ENCODE measurements around the gene ADAMTSL2.

The ADAMTSL2 gene

GRCh38 chr9:133513214-133514100 is 21.0 kb upstream of the ADAMTSL2 start:
- peak overlapping the region; percentile 76 for H2AK5ac ChIP-seq (ENCODE audit: low read depth, low read length)
- peak overlapping the region; percentile 4 for H2BK5ac ChIP-seq (ENCODE audit: low read length)
- H4K91ac ChIP-seq (ENCODE audit: low read depth, low read length, poor library complexity) = no peak overlapping the region
- peaks cover 0 to 9% of the 10 kb centered on the region in 2 donors for H3K9me3 ChIP-seq (replicated peaks in 1 of 2; ENCODE audit: control insufficient read depth in 2 of 2, insufficient read depth in 1 of 2, low read depth in 1 of 2, low read length in 2 of 2)
- H3K18ac ChIP-seq (ENCODE audit: low read length) = peak overlapping the region; percentile 53
- no peak overlapping the region for H3K4me2 ChIP-seq (ENCODE audit: insufficient read depth, low read length, poor library complexity, severe bottlenecking)
- no CpG with 5 or more reads among the region's 28 CpGs for WGBS, 2 donors (ENCODE audit: extremely low coverage in 2 of 2, insufficient read length in 2 of 2, insufficient replicate concordance in 1 of 2)
- no peak overlapping the region for H2AFZ ChIP-seq (ENCODE audit: low read length)
- no peak overlapping the region for H2BK120ac ChIP-seq (ENCODE audit: low read depth, low read length)
- no peak overlapping the region for H3K9ac ChIP-seq (ENCODE audit: low read depth, low read length, poor library complexity)
- H3K27ac ChIP-seq (replicated peaks; ENCODE audit: low read length) = no peak overlapping the region
- no peak overlapping the region for H3K4me3 ChIP-seq (ENCODE audit: low read length in 2 of 2)
- H3K79me1 ChIP-seq (ENCODE audit: low read depth, low read length) = peaks cover 9% of the 10 kb centered on the region
- H3K23ac ChIP-seq (ENCODE audit: low read depth, low read length, poor library complexity) = peak overlapping the region; percentile 40
- H2BK12ac ChIP-seq (ENCODE audit: low read length) = no peak overlapping the region
- H3K27me3 ChIP-seq (ENCODE audit: control insufficient read depth in 3 of 3, insufficient read depth in 3 of 3, low read depth in 1 of 3, low read length in 3 of 3) = peaks cover 0 to 8% (median 2%) of the 10 kb centered on the region in 3 experiments
- peaks cover 14 to 18% of the 10 kb centered on the region in 2 donors for H3K4me1 ChIP-seq (ENCODE audit: control insufficient read depth in 2 of 2, insufficient read depth in 1 of 2, low read depth in 1 of 2, low read length in 2 of 2)
- no peak overlapping the region for H4K8ac ChIP-seq (ENCODE audit: low read depth, low read length)
- peaks cover 0 to 4% of the 10 kb centered on the region in 2 donors for H3K36me3 ChIP-seq (replicated peaks in 1 of 2; ENCODE audit: control insufficient read depth in 2 of 2, insufficient read depth in 2 of 2, low read length in 2 of 2)
- H3K4ac ChIP-seq (ENCODE audit: low read length) = no peak overlapping the region
- no peak for DNase-seq (ENCODE audit: low spot score)
- peak overlapping the region; percentile 72 for H2BK15ac ChIP-seq (ENCODE audit: low read length)
- H3K14ac ChIP-seq (ENCODE audit: low read length) = no peak overlapping the region

- Histone ChIP-seq H2BK120ac (ENCODE audit: low read depth, low read length) (no peak overlapping the region), H3K36me3 (replicated peaks in 1 of 2; ENCODE audit: control insufficient read depth in 2 of 2, insufficient read depth in 2 of 2, low read length in 2 of 2) (peaks cover 0 to 4% of the 10 kb centered on the region in 2 donors), H4K8ac (ENCODE audit: low read depth, low read length) (no peak overlapping the region), H3K9ac (ENCODE audit: low read depth, low read length, poor library complexity) (no peak overlapping the region), H2BK5ac (ENCODE audit: low read length) (no peak overlapping the region), H3K4me3 (ENCODE audit: low read length in 2 of 2) (no peak overlapping the region), H4K91ac (ENCODE audit: low read depth, low read length, poor library complexity) (no peak overlapping the region), H3K4ac (ENCODE audit: low read length) (no peak overlapping the region), H3K9me3 (replicated peaks in 1 of 2; ENCODE audit: control insufficient read depth in 2 of 2, insufficient read depth in 1 of 2, low read depth in 1 of 2, low read length in 2 of 2) (peaks cover 0 to 9% of the 10 kb centered on the region in 2 donors), H3K27ac (replicated peaks; ENCODE audit: low read length) (no peak overlapping the region), H3K79me1 (ENCODE audit: low read depth, low read length) (peaks cover 9% of the 10 kb centered on the region), H2BK12ac (ENCODE audit: low read length) (no peak overlapping the region), H2AK5ac (ENCODE audit: low read depth, low read length) (peak overlapping the region; percentile 91), H3K14ac (ENCODE audit: low read length) (no peak overlapping the region), H3K23ac (ENCODE audit: low read depth, low read length, poor library complexity) (no peak overlapping the region), H2BK15ac (ENCODE audit: low read length) (no peak overlapping the region), H3K27me3 (ENCODE audit: control insufficient read depth in 3 of 3, insufficient read depth in 3 of 3, low read depth in 1 of 3, low read length in 3 of 3) (peaks cover 0 to 8% (median 2%) of the 10 kb centered on the region in 3 experiments), H3K4me2 (ENCODE audit: insufficient read depth, low read length, poor library complexity, severe bottlenecking) (no peak overlapping the region), H2AFZ (ENCODE audit: low read length) (no peak overlapping the region), H3K4me1 (ENCODE audit: control insufficient read depth in 2 of 2, insufficient read depth in 1 of 2, low read depth in 1 of 2, low read length in 2 of 2) (peaks cover 5 to 11% of the 10 kb centered on the region in 2 donors), H3K18ac (ENCODE audit: low read length) (no peak overlapping the region)
- no peak for DNase-seq (ENCODE audit: low spot score)
- WGBS, 2 donors (ENCODE audit: extremely low coverage in 2 of 2, insufficient read length in 2 of 2, insufficient replicate concordance in 1 of 2) = no CpG with 5 or more reads among the region's 14 CpGs
Observed at GRCh38 chr9:133514460-133515239, 19.9 kb upstream of the ADAMTSL2 start.

GRCh38 chr9:133515240-133515610 is 19.3 kb upstream of the ADAMTSL2 start:
- Histone ChIP-seq H3K4me3 (ENCODE audit: low read length in 2 of 2) (no peak overlapping the region), H3K9ac (ENCODE audit: low read depth, low read length, poor library complexity) (no peak overlapping the region), H2BK120ac (ENCODE audit: low read depth, low read length) (no peak overlapping the region), H3K79me1 (ENCODE audit: low read depth, low read length) (peaks cover 9% of the 10 kb centered on the region), H3K27ac (replicated peaks; ENCODE audit: low read length) (no peak overlapping the region), H4K91ac (ENCODE audit: low read depth, low read length, poor library complexity) (no peak overlapping the region), H2AK5ac (ENCODE audit: low read depth, low read length) (no peak overlapping the region), H3K4ac (ENCODE audit: low read length) (no peak overlapping the region), H3K27me3 (ENCODE audit: control insufficient read depth in 3 of 3, insufficient read depth in 3 of 3, low read depth in 1 of 3, low read length in 3 of 3) (peaks cover 0 to 6% (median 2%) of the 10 kb centered on the region in 3 experiments), H2BK5ac (ENCODE audit: low read length) (no peak overlapping the region), H2BK15ac (ENCODE audit: low read length) (no peak overlapping the region), H3K23ac (ENCODE audit: low read depth, low read length, poor library complexity) (no peak overlapping the region), H3K18ac (ENCODE audit: low read length) (no peak overlapping the region), H2AFZ (ENCODE audit: low read length) (no peak overlapping the region), H3K9me3 (replicated peaks in 1 of 2; ENCODE audit: control insufficient read depth in 2 of 2, insufficient read depth in 1 of 2, low read depth in 1 of 2, low read length in 2 of 2) (peaks cover 0 to 9% of the 10 kb centered on the region in 2 donors), H3K14ac (ENCODE audit: low read length) (no peak overlapping the region), H2BK12ac (ENCODE audit: low read length) (no peak overlapping the region), H3K4me2 (ENCODE audit: insufficient read depth, low read length, poor library complexity, severe bottlenecking) (no peak overlapping the region), H4K8ac (ENCODE audit: low read depth, low read length) (no peak overlapping the region), H3K36me3 (replicated peaks in 1 of 2; ENCODE audit: control insufficient read depth in 2 of 2, insufficient read depth in 2 of 2, low read length in 2 of 2) (peaks cover 0 to 4% of the 10 kb centered on the region in 2 donors), H3K4me1 (ENCODE audit: control insufficient read depth in 2 of 2, insufficient read depth in 1 of 2, low read depth in 1 of 2, low read length in 2 of 2) (peaks cover 0 to 8% of the 10 kb centered on the region in 2 donors)
- DNase-seq (ENCODE audit: low spot score) = no peak
- no CpG with 5 or more reads among the region's 10 CpGs for WGBS, 2 donors (ENCODE audit: extremely low coverage in 2 of 2, insufficient read length in 2 of 2, insufficient replicate concordance in 1 of 2)
